Measurements from ENCODE around the gene PTP4A1. TPM values are rescaled to one million over a fixed set of nuclear protein-coding genes. Genes with fewer than 3 reads are reported as not detected.

The PTP4A1 gene
- total and polyA plus RNA-seq, 2 of the 13 experiments (the other 11 are each of a cell fraction or from before 2014, with no cell fraction given): 141 to 376 TPM

DNA sequence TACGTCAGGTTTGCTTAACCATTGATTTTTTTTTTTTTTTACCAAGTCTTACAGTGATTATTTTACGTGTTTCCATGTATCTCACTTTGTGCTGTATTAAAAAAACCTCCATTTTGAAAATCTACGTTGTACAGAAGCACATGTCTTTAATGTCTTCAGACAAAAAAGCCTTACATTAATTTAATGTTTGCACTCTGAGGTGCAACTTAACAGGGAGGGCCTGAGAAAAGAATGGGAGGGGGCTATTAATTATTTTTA lies 8.4 kb downstream of the PTP4A1 start:
- ATAC-seq: no peak
- H3K4me2 ChIP-seq (ENCODE audit: low read depth, low read length): no peak overlapping the region
- no peak for DNase-seq (ENCODE audit: low spot score)
- POLR2A ChIA-PET: no interaction called here
- H3K9me3 ChIP-seq (ENCODE audit: low read length): no peaks in the 10 kb centered on the region
- no peak overlapping the region for H3K27ac ChIP-seq (ENCODE audit: extremely low read length, insufficient read depth, low read length)
- H3K79me2 ChIP-seq (ENCODE audit: insufficient read depth, low read length): peaks cover 31% of the 10 kb centered on the region
- peaks cover 60% of the 10 kb centered on the region for H4K20me1 ChIP-seq (ENCODE audit: insufficient read depth, low read length)
- TF ChIP-seq RXRB (CRISPR knock-in tag; IDR thresholded peaks at IDR 0.05; ENCODE audit: borderline replicate concordance) (no peak), POLR2G (IDR thresholded peaks at IDR 0.05; ENCODE audit: low read depth, low read length) (peak; percentile 18; the same call in 1 of the 2 replicates), ZNF292 (CRISPR knock-in tag; IDR thresholded peaks at IDR 0.05; ENCODE audit: borderline replicate concordance, low read depth) (no peak), AGO2 (optimal IDR thresholded peaks at IDR 0.05; ENCODE audit: low read depth, low read length) (peak; percentile 3), POLR2AphosphoS2 (IDR thresholded peaks at IDR 0.05; ENCODE audit: low read depth, low read length) (peak; percentile 31), RBM22 (optimal IDR thresholded peaks at IDR 0.05; ENCODE audit: low read length) (peak; percentile 34), RBFOX2 (IDR thresholded peaks at IDR 0.05; ENCODE audit: low read depth, low read length) (peak; percentile 41), SIX4 (CRISPR knock-in tag; IDR thresholded peaks at IDR 0.05) (no peak), CEBPB (IDR thresholded peaks at IDR 0.05; ENCODE audit: borderline replicate concordance, low read depth, low read length) (no peak)
- peaks cover 24% of the 10 kb centered on the region for H3K4me1 ChIP-seq (ENCODE audit: insufficient read depth, low read length)
- in situ Hi-C loops (cut with HindIII; ENCODE audit: extremely low pct_ligation_motif_present, low pct_unique_long_range_greater_than_20kb) (no loop called here), intact Hi-C loops (cut with micrococcal nuclease; ENCODE audit: unreplicated experiment) (no loop called here)
- WGBS (ENCODE audit: low lambda C conversion rate): 95% methylated on average over 3 of the region's 3 CpGs
- no TSS peak for BruUV-seq (replicated peaks)
- no peak for FAIRE-seq
- no peaks in the 10 kb centered on the region for H3K27me3 ChIP-seq (ENCODE audit: control insufficient read depth in 1 of 2, insufficient read depth in 2 of 2, low read length in 2 of 2)
- CTCF ChIA-PET (ENCODE audit: low intra/inter-chr PET ratio, low total read pairs): no interaction called here
- H3K9ac ChIP-seq (ENCODE audit: insufficient read depth, low read depth, low read length): no peak overlapping the region
- H3K4me3 ChIP-seq (replicated peaks in 1 of 3; ENCODE audit: insufficient read depth in 1 of 3, low read depth in 2 of 3, low read length in 3 of 3): no peak overlapping the region
- H3K36me3 ChIP-seq (replicated peaks in 1 of 2; ENCODE audit: control insufficient read depth in 1 of 2, insufficient read depth in 2 of 2, low read length in 2 of 2): peaks cover 15 to 51% of the 10 kb centered on the region in 2 experiments
- no peak overlapping the region for H2AFZ ChIP-seq (ENCODE audit: low read length)

DNA sequence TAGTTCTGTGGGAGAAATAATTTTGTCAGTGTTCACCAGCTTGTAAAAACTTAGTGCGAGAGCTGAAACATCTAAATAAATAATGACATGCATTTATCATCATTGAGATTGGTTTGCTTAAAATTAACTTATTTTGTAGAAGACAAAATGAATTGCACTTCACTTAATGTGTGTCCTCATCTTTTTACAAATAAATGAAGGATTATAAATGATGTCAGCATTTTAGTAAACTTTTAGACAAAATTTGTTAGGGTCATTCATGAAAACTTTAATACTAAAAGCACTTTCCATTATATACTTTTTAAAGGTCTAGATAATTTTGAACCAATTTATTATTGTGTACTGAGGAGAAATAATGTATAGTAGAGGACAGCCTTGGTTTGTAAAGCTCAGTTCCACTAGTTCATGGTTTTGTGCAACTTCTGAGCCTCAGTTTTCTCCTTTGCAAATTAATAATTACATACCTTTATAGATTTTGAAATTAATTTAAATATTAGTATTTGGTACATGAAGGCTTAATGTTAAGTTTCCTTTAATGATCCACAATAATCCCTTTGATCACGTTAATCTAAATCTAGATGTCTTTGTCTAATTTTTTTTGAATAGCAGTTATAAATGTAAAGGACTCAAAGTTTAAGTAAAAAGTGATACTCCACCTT lies 9.2 kb downstream of the PTP4A1 start:
- FAIRE-seq: no peak
- peaks cover 12 to 47% of the 10 kb centered on the region in 2 experiments for H3K36me3 ChIP-seq (replicated peaks in 1 of 2; ENCODE audit: control insufficient read depth in 1 of 2, insufficient read depth in 2 of 2, low read length in 2 of 2)
- TF ChIP-seq RBM22 (optimal IDR thresholded peaks at IDR 0.05; ENCODE audit: low read length) (peak; percentile 52), POLR2A (IDR thresholded peaks at IDR 0.05; ENCODE audit: insufficient read depth in 1 of 2, low read depth in 2 of 2, low read length in 2 of 2) (peak in 1 of 2 experiments; percentile 45; a peak in 2 of 4 replicates), MAFF (IDR thresholded peaks at IDR 0.05; ENCODE audit: low read depth, low read length) (peak; percentile 51; the same call in 1 of the 2 replicates), MED1 (CRISPR knock-in tag; IDR thresholded peaks at IDR 0.05) (no peak), TP53 (CRISPR knock-in tag; conservative IDR thresholded peaks at IDR 0.05) (no peak)
- TF ChIP-seq, protein P1, sequence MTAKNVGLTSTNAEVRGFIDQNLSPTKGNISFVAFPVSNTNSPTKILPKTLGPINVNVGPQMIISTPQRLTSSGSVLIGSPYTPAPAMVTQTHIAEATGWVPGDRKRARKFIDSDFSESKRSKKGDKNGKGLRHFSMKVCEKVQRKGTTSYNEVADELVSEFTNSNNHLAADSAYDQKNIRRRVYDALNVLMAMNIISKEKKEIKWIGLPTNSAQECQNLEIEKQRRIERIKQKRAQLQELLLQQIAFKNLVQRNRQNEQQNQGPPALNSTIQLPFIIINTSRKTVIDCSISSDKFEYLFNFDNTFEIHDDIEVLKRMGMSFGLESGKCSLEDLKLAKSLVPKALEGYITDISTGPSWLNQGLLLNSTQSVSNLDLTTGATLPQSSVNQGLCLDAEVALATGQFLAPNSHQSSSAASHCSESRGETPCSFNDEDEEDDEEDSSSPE (CRISPR knock-in tag; IDR thresholded peaks at IDR 0.05): no peak
- TF ChIP-seq, protein P2, sequence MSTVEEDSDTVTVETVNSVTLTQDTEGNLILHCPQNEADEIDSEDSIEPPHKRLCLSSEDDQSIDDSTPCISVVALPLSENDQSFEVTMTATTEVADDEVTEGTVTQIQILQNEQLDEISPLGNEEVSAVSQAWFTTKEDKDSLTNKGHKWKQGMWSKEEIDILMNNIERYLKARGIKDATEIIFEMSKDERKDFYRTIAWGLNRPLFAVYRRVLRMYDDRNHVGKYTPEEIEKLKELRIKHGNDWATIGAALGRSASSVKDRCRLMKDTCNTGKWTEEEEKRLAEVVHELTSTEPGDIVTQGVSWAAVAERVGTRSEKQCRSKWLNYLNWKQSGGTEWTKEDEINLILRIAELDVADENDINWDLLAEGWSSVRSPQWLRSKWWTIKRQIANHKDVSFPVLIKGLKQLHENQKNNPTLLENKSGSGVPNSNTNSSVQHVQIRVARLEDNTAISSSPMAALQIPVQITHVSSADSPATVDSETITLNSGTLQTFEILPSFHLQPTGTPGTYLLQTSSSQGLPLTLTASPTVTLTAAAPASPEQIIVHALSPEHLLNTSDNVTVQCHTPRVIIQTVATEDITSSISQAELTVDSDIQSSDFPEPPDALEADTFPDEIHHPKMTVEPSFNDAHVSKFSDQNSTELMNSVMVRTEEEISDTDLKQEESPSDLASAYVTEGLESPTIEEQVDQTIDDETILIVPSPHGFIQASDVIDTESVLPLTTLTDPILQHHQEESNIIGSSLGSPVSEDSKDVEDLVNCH (CRISPR knock-in tag; IDR thresholded peaks at IDR 0.05): no peak

More for the DNA sequence above, 9.2 kb downstream of the PTP4A1 start:
- Histone ChIP-seq H3K79me2 (ENCODE audit: insufficient read depth, low read length) (peaks cover 23% of the 10 kb centered on the region), H2AFZ (ENCODE audit: low read length) (no peak overlapping the region), H3K27ac (ENCODE audit: extremely low read length, insufficient read depth, low read length) (no peak overlapping the region), H3K9ac (ENCODE audit: insufficient read depth, low read depth, low read length) (no peak overlapping the region), H3K4me1 (ENCODE audit: insufficient read depth, low read length) (peaks cover 19% of the 10 kb centered on the region), H4K20me1 (ENCODE audit: insufficient read depth, low read length) (peaks cover 53% of the 10 kb centered on the region), H3K4me2 (ENCODE audit: low read depth, low read length) (no peak overlapping the region), H3K4me3 (replicated peaks in 1 of 3; ENCODE audit: insufficient read depth in 1 of 3, low read depth in 2 of 3, low read length in 3 of 3) (no peak overlapping the region), H3K9me3 (ENCODE audit: low read length) (no peaks in the 10 kb centered on the region), H3K27me3 (ENCODE audit: control insufficient read depth in 1 of 2, insufficient read depth in 2 of 2, low read length in 2 of 2) (no peaks in the 10 kb centered on the region)
- intact Hi-C loops (cut with micrococcal nuclease; ENCODE audit: unreplicated experiment): no loop called here
- 98% methylated on average over 2 of the region's 2 CpGs for whole genome bisulfite sequencing (ENCODE audit: low lambda C conversion rate)
- DNase-seq (ENCODE audit: low spot score) (no peak), ATAC-seq (no peak)
- BruUV-seq (replicated peaks): no TSS peak
- ChIA-PET CTCF (ENCODE audit: low intra/inter-chr PET ratio, low total read pairs) (no interaction called here), POLR2A (no interaction called here)
- in situ Hi-C loops (cut with HindIII; ENCODE audit: extremely low pct_ligation_motif_present, low pct_unique_long_range_greater_than_20kb): no loop called here
